SU-DHL-6 (cell line): Measurements from ENCODE around the gene DIPK1B.

ENCODE experiments used
- H2AFZ ChIP-seq: fragments of 200-600 bp; sonication (generic); 2 replicates; pipeline ENCODE4 v1.6.1; 2014; ENCODE audit warnings: low read depth, mild to moderate bottlenecking, moderate library complexity, mixed read lengths, antibody characterized with exemption, low read length; ENCODE audit not compliant: severe bottlenecking
- H3F3A ChIP-seq: fragments of 200-600 bp; shearing (Covaris generic); 2 replicates; pipeline ENCODE4 v1.6.0; 2016; ENCODE audit warnings: antibody characterized with exemption, mild to moderate bottlenecking; ENCODE audit not compliant: insufficient read depth
- H3K27ac ChIP-seq: fragments of 200-600 bp; sonication (generic); 2 replicates; pipeline ENCODE4 v1.5.1; 2016; ENCODE audit warnings: low read depth, mild to moderate bottlenecking, low read length, moderate library complexity, mixed read lengths
- H3K27me3 ChIP-seq: fragments of 200-600 bp; sonication (generic), shearing (Covaris generic); 2 replicates; pipeline ENCODE4 v1.6.0; 2014; ENCODE audit warnings: mild to moderate bottlenecking, low read length
- H3K36me3 ChIP-seq: fragments of 200-600 bp; sonication (generic); 2 replicates; pipeline ENCODE4 v1.6.1; 2014; ENCODE audit warnings: mild to moderate bottlenecking, low read length, mixed read lengths
- H3K4me2 ChIP-seq: fragments of 300-600, 200-600 bp; shearing (Covaris generic), sonication (generic); 2 replicates; pipeline ENCODE4 v1.6.0; 2014; ENCODE audit warnings: low read length, low read depth, mild to moderate bottlenecking; ENCODE audit not compliant: poor library complexity, severe bottlenecking
- H3K4me3 ChIP-seq: fragments of 200-600 bp; sonication (generic); 2 replicates; pipeline ENCODE4 v1.5.1; 2014; ENCODE audit warnings: antibody characterized with exemption, low read length, mild to moderate bottlenecking, mixed read lengths; ENCODE audit not compliant: insufficient read depth, poor library complexity, severe bottlenecking
- H3K79me2 ChIP-seq: fragments of 200-600 bp; sonication (generic); 2 replicates; pipeline ENCODE4 v1.6.1; 2014; ENCODE audit warnings: mild to moderate bottlenecking, low read length, moderate library complexity; ENCODE audit not compliant: insufficient read depth
- H3K9ac ChIP-seq: fragments of 200-600 bp; sonication (generic); 2 replicates; pipeline ENCODE4 v1.7.0; 2014; ENCODE audit warnings: mild to moderate bottlenecking, low read length
- H3K9me2 ChIP-seq: fragments of 200-600 bp; sonication (generic); replicated peaks from 2 replicates; pipeline ENCODE4 v1.6.1; 2014; ENCODE audit warnings: low read length; ENCODE audit not compliant: insufficient read depth
- H3K9me3 ChIP-seq: fragments of 200-600 bp; sonication (generic); 2 replicates; pipeline ENCODE4 v1.6.1; 2014; ENCODE audit warnings: low read length, mixed read lengths; ENCODE audit not compliant: insufficient read depth
- H4K20me1 ChIP-seq: fragments of 200-600 bp; sonication (generic); 2 replicates; pipeline ENCODE4 v1.6.1; 2014; ENCODE audit warnings: low read depth, mild to moderate bottlenecking, antibody characterized with exemption, low read length, moderate library complexity, mixed read lengths
- EZH2phosphoT487 ChIP-seq: fragments of 200-600 bp; sonication (generic), shearing (Covaris generic); conservative IDR thresholded peaks from 2 replicates; pipeline ENCODE4 v1.6.1; 2018; ENCODE audit warnings: mild to moderate bottlenecking, antibody characterized with exemption, low read length, moderate library complexity, mixed read lengths
- TF ChIP-seq, protein P1 (sequence below): fragments of 200-600 bp; sonication (generic); IDR thresholded peaks from one replicate; pipeline ENCODE4 v1.5.1; 2017; ENCODE audit warnings: antibody characterized with exemption, mild to moderate bottlenecking, low read length, moderate library complexity; ENCODE audit not compliant: insufficient read depth, poor library complexity, severe bottlenecking

The DIPK1B gene

GRCh38 chr9:136705564-136705963 is 6.8 kb upstream of the DIPK1B start:
- H3K4me2 ChIP-seq: no peak overlapping the region

GRCh38 chr9:136707011-136707410 is 5.4 kb upstream of the DIPK1B start:
- Histone ChIP-seq H3K4me3 (no peak overlapping the region), H4K20me1 (no peaks in the 10 kb centered on the region), H3K36me3 (no peaks in the 10 kb centered on the region), H3F3A (no peaks in the 10 kb centered on the region), H3K27ac (no peak overlapping the region), H3K79me2 (no peaks in the 10 kb centered on the region), H3K27me3 (no peaks in the 10 kb centered on the region), H3K9ac (no peak overlapping the region), H3K9me3 (no peaks in the 10 kb centered on the region), H3K4me2 (no peak overlapping the region), H3K9me2 (no peaks in the 10 kb centered on the region), H2AFZ (no peak overlapping the region)
- TF ChIP-seq, protein P1, sequence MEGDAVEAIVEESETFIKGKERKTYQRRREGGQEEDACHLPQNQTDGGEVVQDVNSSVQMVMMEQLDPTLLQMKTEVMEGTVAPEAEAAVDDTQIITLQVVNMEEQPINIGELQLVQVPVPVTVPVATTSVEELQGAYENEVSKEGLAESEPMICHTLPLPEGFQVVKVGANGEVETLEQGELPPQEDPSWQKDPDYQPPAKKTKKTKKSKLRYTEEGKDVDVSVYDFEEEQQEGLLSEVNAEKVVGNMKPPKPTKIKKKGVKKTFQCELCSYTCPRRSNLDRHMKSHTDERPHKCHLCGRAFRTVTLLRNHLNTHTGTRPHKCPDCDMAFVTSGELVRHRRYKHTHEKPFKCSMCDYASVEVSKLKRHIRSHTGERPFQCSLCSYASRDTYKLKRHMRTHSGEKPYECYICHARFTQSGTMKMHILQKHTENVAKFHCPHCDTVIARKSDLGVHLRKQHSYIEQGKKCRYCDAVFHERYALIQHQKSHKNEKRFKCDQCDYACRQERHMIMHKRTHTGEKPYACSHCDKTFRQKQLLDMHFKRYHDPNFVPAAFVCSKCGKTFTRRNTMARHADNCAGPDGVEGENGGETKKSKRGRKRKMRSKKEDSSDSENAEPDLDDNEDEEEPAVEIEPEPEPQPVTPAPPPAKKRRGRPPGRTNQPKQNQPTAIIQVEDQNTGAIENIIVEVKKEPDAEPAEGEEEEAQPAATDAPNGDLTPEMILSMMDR: no peak
- TF ChIP-seq EZH2phosphoT487: no peak

More at GRCh38 chr9:136705564-136705963, 6.8 kb upstream of the DIPK1B start:
- Histone ChIP-seq H3K9me3 (no peaks in the 10 kb centered on the region), H3K79me2 (no peaks in the 10 kb centered on the region), H3F3A (no peaks in the 10 kb centered on the region), H4K20me1 (no peaks in the 10 kb centered on the region), H3K36me3 (no peaks in the 10 kb centered on the region), H3K9me2 (no peaks in the 10 kb centered on the region), H3K4me3 (no peak overlapping the region), H2AFZ (no peak overlapping the region), H3K27me3 (no peaks in the 10 kb centered on the region), H3K27ac (no peak overlapping the region), H3K9ac (no peak overlapping the region)
- TF ChIP-seq, protein P1: no peak
- no peak for TF ChIP-seq EZH2phosphoT487

DNA sequence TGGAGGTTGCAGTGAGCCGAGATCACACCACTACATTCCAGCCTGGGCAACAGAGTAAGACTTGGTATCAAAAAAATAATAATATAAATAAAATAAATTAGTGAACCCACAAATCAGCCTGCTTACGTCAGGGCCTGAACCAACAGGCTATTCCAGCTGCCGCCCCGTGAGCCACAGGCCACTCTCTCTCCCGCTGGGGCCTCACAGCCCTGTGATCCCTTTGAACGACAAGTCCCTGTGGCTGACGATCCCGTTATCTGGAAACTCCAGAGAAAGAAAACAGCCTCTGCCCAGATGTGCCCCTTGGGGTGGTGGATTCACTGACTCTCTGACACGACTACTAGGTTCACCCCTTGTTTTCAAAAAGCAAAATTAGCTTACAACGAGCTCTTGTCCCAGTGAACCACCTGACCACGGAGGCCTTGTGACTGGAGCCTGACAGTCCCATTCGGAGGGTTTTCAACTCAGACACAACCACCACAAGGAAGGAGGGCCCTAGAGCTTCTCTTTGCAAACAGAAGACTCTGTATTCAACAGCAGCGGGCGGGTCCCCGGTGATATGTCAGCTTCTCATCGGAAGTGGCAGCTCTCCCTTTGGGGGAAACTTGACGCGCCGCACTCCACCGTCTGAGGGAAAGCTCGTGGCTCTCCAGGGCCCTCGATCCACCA is 4.4 kb upstream of the DIPK1B start:
- Histone ChIP-seq H3K27me3 (no peaks in the 10 kb centered on the region), H3K27ac (no peak overlapping the region), H3K36me3 (no peaks in the 10 kb centered on the region), H2AFZ (no peak overlapping the region), H3K9me3 (no peaks in the 10 kb centered on the region), H3K4me2 (no peak overlapping the region), H3K9ac (no peak overlapping the region), H4K20me1 (no peaks in the 10 kb centered on the region), H3K9me2 (no peaks in the 10 kb centered on the region), H3K79me2 (no peaks in the 10 kb centered on the region), H3F3A (no peaks in the 10 kb centered on the region), H3K4me3 (no peak overlapping the region)
- TF ChIP-seq EZH2phosphoT487: no peak
- TF ChIP-seq, protein P1: no peak
